Rectal smooth muscle tissue (tissue), 1 donor: ENCODE results near the gene TMEM256.

ENCODE experiments used
- H3K27ac ChIP-seq: one replicate; pipeline ENCODE4 v1.7.0; 2013; ENCODE audit warnings: low read depth, low read length, inconsistent platforms
- H3K27me3 ChIP-seq: one replicate; pipeline ENCODE4 v1.7.0; 2013; ENCODE audit warnings: low read length; ENCODE audit not compliant: control insufficient read depth, insufficient read depth
- H3K36me3 ChIP-seq: one replicate; pipeline ENCODE4 v1.7.0; 2013; ENCODE audit warnings: low read length; ENCODE audit not compliant: control insufficient read depth, insufficient read depth
- H3K4me1 ChIP-seq: one replicate; pipeline ENCODE4 v1.7.0; 2013; ENCODE audit warnings: low read length; ENCODE audit not compliant: control insufficient read depth, insufficient read depth
- H3K4me3 ChIP-seq: one replicate; pipeline ENCODE4 v1.7.0; 2013; ENCODE audit warnings: low read length
- H3K9ac ChIP-seq: one replicate; pipeline ENCODE4 v1.7.0; 2013; ENCODE audit warnings: low read length

TMEM256 gene

GRCh38 chr17:7426203-7426863, 22.4 kb upstream of the TMEM256 start:
- Histone ChIP-seq H3K27me3 (no peaks in the 10 kb centered on the region), H3K36me3 (no peaks in the 10 kb centered on the region), H3K4me3 (no peak overlapping the region), H3K27ac (no peak overlapping the region), H3K9ac (no peak overlapping the region), H3K4me1 (no peaks in the 10 kb centered on the region)

GRCh38 chr17:7425756-7426155, 21.9 kb upstream of the TMEM256 start:
- Histone ChIP-seq H3K4me3 (no peak overlapping the region), H3K36me3 (no peaks in the 10 kb centered on the region), H3K4me1 (no peaks in the 10 kb centered on the region), H3K27me3 (no peaks in the 10 kb centered on the region), H3K9ac (no peak overlapping the region), H3K27ac (no peak overlapping the region)

GRCh38 chr17:7425316-7425715, 21.4 kb upstream of the TMEM256 start, which contains the start of gene SPEM2:
TSS of gene SPEM2 (plus strand) at chr17:7425616. CDS start at chr17:7425689, 73 bp downstream.
- Histone ChIP-seq H3K27me3 (no peaks in the 10 kb centered on the region), H3K36me3 (no peaks in the 10 kb centered on the region), H3K4me3 (no peak within 1 kb of the TSS), H3K4me1 (no peaks in the 10 kb centered on the region), H3K27ac (no peak within 1 kb of the TSS), H3K9ac (no peak within 1 kb of the TSS)

- Histone ChIP-seq H3K27me3 (no peaks in the 10 kb centered on the region), H3K36me3 (no peaks in the 10 kb centered on the region), H3K4me3 (no peak overlapping the region), H3K4me1 (no peaks in the 10 kb centered on the region), H3K27ac (no peak overlapping the region), H3K9ac (no peak overlapping the region)
Observed at GRCh38 chr17:7423679-7424078, 19.8 kb upstream of the TMEM256 start.

GRCh38 chr17:7421186-7421585, 17.3 kb upstream of the TMEM256 start:
- Histone ChIP-seq H3K4me1 (no peaks in the 10 kb centered on the region), H3K36me3 (no peaks in the 10 kb centered on the region), H3K9ac (no peak overlapping the region), H3K27ac (no peak overlapping the region), H3K27me3 (no peaks in the 10 kb centered on the region), H3K4me3 (no peak overlapping the region)

- Histone ChIP-seq H3K27ac (no peak within 1 kb of the TSS), H3K9ac (no peak within 1 kb of the TSS), H3K36me3 (no peaks in the 10 kb centered on the region), H3K27me3 (no peaks in the 10 kb centered on the region), H3K4me1 (no peaks in the 10 kb centered on the region), H3K4me3 (no peak within 1 kb of the TSS)
Observed at GRCh38 chr17:7419819-7420610, 16.1 kb upstream of the TMEM256 start, which contains the start of gene SPEM1. TSS of gene SPEM1 (plus strand) at chr17:7420324. CDS start at chr17:7420385, 61 bp downstream.

GRCh38 chr17:7418472-7419152, 14.7 kb upstream of the TMEM256 start:
- Histone ChIP-seq H3K9ac (no peak overlapping the region), H3K27ac (no peak overlapping the region), H3K36me3 (no peaks in the 10 kb centered on the region), H3K4me1 (no peaks in the 10 kb centered on the region), H3K27me3 (no peaks in the 10 kb centered on the region), H3K4me3 (no peak overlapping the region)

GRCh38 chr17:7417056-7417655, 13.3 kb upstream of the TMEM256 start:
- Histone ChIP-seq H3K9ac (no peak overlapping the region), H3K4me1 (no peaks in the 10 kb centered on the region), H3K4me3 (no peak overlapping the region), H3K27me3 (no peaks in the 10 kb centered on the region), H3K36me3 (no peaks in the 10 kb centered on the region), H3K27ac (no peak overlapping the region)

GRCh38 chr17:7416323-7416722, 12.4 kb upstream of the TMEM256 start:
- no peak overlapping the region for H3K27ac ChIP-seq
- no peak overlapping the region for H3K4me3 ChIP-seq
- no peaks in the 10 kb centered on the region for H3K36me3 ChIP-seq
- H3K27me3 ChIP-seq = no peaks in the 10 kb centered on the region
- H3K4me1 ChIP-seq = no peaks in the 10 kb centered on the region
- no peak overlapping the region for H3K9ac ChIP-seq

- no peaks in the 10 kb centered on the region for H3K27me3 ChIP-seq
- H3K9ac ChIP-seq = no peak overlapping the region
- H3K4me1 ChIP-seq = no peaks in the 10 kb centered on the region
- H3K27ac ChIP-seq = no peak overlapping the region
- H3K36me3 ChIP-seq = no peaks in the 10 kb centered on the region
- H3K4me3 ChIP-seq = no peak overlapping the region
Observed at GRCh38 chr17:7415784-7416183, 11.9 kb upstream of the TMEM256 start.

GRCh38 chr17:7414837-7415236, 10.9 kb upstream of the TMEM256 start:
- Histone ChIP-seq H3K36me3 (peaks cover 4% of the 10 kb centered on the region), H3K27me3 (peaks cover 2% of the 10 kb centered on the region), H3K4me1 (no peaks in the 10 kb centered on the region), H3K27ac (no peak overlapping the region), H3K4me3 (no peak overlapping the region), H3K9ac (no peak overlapping the region)

- Histone ChIP-seq H3K9ac (no peak overlapping the region), H3K27ac (no peak overlapping the region), H3K4me3 (no peak overlapping the region), H3K27me3 (peaks cover 2% of the 10 kb centered on the region), H3K4me1 (no peaks in the 10 kb centered on the region), H3K36me3 (peaks cover 6% of the 10 kb centered on the region)
Observed at GRCh38 chr17:7413346-7413985, 9.6 kb upstream of the TMEM256 start.
